GM19372 (cell line): Measurements from ENCODE around the gene ZNF497.
A peak's percentile ranks its signal among the peaks of the same experiment; 100 is the strongest.
"Not testable (repeated sequence)": the region's sequence is repeated elsewhere in the genome, so short reads cannot be mapped to it uniquely, and the experiment has no call there.

Source experiments
- ATAC-seq: cut with Tn5 transposase; IDR thresholded peaks from one replicate; pipeline ENCODE4 v1.9.1; 2021; ENCODE audit warnings: mild to moderate bottlenecking, low read depth, moderate library complexity; ENCODE audit not compliant: unreplicated experiment

ZNF497 gene

DNA sequence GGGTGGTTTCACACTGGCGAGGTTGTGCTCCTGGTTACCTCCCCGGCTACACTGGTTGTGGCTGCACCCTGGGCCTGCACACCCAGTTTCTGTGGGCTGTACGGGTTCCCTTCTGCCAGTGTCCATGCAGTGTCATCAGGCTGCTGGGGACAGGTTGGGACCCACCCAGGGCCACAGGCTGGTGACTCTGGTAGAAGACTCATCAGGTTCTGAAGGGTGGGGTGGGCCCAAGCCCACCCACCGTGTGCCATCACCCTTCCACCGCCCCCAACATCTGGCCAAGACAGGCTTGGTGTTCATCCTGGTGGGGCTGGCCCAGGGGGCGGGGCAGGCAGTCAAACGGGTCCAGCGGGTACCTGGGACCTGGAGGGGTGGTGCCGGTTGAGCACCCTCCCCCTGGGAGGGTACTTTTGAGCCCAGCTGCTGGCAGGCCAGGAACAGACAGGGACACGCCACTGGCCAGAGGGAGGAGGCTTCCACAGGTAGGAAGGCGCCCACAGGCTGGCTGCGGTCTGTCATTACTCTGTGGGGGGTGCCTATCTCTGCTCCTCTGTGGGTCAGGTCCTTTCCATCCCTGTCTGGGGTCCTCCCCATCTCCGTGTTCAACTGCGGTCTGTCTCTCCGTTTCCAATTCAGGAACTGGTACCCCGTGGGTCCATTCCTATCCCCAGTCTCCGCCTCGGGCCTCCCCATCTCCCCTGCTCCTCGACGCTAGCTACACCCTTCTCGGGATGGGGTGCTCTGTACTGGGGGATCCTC is 32.8 kb upstream of the ZNF497 start, which contains the start of gene RNF225:
TSS of gene RNF225 (plus strand) at position 437 of the 759 bp plus-strand sequence. CDS start 434 bp downstream, outside the sequence.
- no peak for ATAC-seq

DNA sequence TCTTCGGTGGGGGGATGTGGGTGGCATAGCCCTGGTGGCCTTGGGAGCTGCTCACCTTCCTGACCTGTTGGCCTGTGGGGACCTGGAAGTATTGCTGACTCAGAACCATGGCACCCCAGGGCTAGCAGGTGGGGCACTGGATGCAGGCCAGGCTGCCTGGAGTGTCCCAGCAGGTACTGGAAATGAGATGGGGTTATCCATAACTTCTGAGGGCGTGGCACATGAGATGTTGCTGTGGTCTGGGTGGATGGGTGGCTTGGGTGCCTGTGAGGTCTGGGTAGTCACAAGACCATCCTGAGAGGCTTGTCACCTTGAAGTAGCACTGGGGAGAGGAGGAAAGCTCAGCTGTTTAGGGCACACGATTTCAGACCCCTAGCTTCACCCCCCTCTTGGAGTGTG is 32.3 kb upstream of the ZNF497 start:
- ATAC-seq = no peak

DNA sequence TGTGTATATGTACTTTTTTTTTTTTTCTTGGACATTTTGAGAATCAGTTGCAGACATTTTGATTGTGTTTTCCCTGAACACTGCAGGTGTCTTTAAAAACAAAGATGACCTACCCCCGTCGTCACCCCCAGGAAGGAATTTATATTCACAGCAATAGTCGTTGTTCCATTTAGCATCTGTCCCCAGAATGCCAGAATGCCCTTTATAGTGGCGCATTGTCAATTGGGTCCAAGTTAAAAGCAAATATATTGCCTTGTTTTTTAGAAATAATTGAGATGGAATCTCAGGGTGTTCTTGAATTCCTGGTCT is 31.1 kb upstream of the ZNF497 start:
- no peak for ATAC-seq

DNA sequence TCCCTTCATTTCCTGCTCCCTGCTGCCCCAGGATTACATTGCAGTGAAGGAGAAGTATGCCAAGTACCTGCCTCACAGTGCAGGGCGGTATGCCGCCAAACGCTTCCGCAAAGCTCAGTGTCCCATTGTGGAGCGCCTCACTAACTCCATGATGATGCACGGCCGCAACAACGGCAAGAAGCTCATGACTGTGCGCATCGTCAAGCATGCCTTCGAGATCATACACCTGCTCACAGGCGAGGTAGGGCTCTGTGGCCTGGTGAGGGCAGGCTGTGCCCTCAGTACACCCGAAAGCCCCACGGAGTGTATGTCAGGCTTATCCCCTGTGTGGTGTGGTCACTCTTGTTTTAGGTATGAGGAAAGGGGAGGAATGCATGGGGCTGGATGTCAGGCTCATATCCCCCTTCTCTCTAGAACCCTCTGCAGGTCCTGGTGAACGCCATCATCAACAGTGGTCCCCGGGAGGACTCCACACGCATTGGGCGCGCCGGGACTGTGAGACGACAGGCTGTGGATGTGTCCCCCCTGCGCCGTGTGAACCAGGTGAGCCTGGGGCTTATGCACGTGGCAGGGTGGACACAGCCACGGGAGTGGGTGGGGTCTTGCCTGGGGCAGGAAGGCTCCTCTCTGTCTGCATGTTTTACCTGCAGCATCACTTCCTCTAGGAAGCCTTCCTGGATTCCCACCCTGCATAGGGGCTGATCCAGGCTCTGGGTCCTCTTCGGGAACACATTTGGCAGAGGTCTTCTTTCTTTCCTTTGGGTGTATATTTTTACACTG is 30.6 kb upstream of the ZNF497 start:
- no peak for ATAC-seq

DNA sequence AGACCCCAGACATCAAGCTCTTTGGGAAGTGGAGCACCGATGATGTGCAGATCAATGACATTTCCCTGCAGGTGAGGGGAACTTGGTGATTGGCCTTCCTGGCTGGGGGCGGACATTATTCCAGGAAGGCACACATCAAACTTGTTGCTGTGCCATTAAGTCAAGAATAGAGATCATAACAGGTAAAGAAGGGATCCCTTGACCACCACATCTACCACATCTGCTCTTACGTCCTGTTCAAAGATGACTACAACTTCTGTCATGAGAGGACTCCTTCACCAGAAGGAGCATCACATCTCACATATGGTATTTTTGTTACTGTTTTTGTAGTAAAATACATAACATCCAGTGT is 25.6 kb upstream of the ZNF497 start:
- no peak for ATAC-seq

DNA sequence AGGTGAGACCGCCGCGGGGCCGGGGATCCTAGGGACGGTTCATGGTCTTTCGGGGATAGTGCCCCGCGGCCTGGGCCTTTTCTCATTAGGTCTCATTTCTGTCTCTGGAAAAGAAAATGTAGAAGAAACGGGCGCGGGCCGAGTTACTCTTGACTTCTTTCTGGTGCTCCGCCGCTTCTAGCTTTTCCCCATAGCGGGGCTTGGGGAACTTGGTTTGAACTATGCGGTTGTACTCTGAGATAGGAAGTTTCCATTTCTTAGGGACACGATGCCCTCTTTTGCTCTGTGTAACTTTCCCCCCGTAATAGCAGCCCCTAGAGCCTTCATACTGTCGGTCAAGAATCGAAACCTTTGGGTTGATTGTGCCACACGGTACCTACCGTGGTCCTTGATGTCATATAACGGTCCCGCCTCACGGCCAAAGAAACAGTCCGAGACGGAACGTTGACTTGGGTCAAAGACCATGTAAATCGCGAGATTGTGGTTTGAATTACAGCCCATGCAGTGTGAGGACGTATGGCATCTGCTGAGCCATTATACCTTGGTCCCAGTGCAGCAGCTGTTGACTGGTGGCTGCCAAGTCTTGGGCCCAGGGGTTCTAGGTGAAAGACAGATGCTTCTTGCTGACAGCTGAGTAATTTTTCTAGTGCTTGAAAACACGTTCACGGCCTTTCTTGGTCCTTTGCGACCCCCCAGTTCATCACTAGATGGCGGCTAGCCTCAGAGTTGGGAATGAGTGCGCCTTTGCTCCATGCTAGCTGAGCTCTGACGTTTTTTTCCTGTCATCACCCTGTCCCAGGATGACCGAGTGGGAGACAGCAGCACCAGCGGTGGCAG is 25.0 kb upstream of the ZNF497 start:
- ATAC-seq = no peak

DNA sequence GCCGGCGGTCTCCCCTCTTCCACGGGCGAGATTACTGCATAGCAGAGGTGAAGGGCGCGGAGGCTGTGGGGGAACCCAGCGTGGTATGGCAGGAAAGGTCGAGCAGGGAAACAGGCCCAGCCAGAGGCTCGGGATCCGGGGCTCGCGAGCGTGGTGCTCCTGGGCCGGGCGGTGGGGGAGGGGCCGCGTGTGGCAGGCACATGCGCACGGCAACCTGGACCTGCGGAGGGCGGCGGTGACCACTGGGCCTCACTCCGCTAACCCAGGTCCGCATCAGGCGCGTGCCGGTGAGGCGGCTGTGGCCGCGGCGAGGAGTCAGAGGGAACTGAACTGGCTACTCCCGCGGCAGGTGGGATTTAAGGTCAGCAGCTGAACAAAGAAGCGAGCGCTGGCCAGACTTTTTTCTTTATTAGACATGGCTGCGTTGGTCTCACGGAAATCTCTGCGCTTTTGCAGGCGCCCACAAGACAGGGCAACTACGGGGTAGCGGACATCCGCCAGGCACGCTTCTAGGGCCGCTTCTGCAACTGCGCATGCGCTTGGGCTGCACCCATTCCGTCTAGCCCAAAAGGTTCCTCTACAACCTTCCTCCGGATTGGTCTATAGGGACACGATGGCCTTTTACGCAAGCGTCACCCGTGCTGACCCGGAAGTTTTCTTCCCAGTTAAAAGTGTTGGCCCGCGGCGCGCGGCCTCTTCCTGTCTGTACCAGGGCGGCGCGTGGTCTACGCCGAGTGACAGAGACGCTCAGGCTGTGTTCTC is 24.2 kb upstream of the ZNF497 start, which contains the start of gene RPS5:
TSS of gene RPS5 (plus strand) at position 694 of the 762 bp plus-strand sequence. CDS start 869 bp downstream, outside the sequence.
- ATAC-seq = peak; percentile 81

DNA sequence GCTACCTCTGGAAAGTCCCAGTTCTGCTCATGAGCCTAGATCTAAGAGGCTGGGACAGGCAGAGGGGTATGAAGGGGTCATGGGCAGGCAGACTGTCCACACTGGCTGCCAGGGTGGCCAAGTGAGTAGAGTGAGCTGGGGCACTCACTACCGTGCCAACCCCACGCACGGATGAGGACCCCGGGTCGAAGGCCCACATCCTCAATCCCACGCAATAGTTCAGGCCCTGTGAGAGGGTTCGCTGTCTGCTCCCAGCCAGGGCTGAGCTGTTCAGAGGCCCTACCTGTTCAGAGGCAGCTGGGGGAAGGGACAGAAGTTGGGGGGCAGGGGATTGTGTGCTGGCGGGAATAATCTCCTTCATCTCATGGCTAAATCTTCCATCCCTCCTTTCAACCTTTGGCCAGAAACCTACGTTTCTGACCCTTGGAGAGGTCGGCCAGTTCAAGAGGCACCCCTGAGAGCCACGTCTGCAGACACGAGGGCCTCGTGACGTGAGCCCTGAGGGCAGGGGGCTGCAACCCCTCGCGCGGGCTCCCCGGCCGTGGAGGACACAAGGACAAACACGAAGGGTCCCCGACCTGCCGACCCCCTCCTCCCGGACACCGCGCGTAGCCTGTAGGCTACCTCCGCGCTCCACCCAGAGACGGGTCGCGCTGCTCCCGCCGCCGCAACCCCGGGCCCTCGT is 23.5 kb upstream of the ZNF497 start:
- ATAC-seq = no peak

DNA sequence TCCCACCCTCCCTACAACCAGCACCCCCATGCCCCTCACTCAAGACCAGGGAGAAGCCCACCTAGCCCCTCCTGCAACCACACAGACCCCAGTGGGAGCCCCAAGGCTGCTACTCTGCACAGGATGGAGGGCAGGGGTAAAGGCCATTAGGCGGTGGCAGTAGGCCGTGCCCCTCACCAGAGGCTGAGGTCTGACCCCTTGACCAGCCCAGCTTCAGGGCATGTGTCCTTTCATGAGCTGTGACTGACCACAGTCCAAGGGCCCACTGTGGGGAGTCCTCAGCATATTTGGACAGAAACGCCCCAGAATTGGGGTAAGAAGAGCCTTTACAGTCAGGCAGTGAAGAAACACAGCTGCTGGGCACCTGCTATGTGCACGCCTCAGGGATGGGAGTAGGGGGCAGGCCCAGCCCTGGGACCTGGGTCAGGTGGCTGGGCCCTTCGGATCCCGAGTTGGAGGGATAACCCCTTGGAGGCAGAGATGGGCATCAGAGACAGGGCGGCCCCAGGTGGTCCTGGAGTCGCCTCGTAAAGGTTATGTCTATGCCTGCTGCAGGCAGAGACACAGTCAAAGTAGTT is 22.9 kb upstream of the ZNF497 start:
- ATAC-seq = no peak

DNA sequence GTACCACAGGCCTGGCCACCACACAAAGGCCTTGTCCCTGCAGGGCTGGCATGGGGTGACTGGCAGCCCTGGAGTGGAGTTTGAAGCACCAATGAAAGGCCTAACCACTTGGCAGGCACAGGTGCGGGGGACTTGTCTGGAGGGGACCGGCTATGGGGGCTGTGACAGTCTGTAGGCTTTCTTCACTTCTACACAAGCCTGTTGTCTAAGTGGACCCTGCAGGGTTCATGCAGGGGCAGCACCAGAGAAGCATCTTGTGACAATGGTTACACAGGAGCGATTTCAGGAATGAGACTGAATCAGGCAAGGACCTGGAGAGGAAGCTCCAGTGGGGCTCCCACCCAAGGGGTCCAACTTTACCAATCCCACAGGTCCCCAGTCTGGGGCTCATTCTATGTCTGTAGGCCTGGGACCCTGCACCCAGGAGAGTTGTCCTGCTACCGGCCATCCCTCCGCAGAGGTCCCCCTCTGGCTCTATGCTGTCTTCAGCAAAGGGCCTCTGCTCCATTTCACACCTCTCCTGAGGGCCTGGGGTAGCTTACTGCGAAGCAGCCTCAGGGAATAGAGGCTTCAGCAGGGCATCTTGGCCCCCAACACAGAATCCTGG is 20.5 kb upstream of the ZNF497 start:
- no peak for ATAC-seq

DNA sequence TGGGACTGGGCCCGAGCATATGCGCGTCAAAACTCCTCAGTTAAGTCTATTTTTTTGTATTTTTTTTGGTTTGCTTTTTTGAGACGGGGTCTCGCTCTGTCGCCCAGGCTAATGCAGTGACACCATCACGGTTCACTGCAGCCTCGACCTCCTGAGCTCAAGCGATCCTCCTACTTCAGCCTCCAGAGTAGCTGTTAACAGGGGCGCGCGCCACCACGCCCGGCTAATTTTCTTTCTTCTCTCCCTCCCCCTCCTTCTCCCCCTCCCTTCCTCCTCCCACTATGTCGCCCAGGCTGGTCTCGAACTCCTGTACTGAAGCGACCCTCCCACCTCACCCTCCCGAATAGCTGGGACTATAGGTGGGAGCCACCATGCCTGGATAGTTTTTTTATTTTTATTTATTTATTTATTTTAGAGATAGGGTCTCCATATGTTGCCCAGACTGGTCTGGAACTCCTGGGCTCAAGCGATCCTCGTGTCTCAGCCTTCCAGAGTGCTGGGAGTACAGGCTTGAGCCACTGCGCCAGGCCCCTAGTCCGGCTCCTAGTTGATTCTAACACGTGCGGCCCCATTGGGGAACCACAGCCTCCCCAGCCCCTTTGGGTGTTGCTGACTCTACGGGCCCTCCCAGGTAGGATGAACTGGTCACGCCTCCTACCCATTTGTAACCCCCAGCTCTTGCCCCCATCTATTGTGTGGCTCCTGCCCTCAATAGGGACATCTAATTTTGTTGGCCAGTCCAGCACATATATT is 19.1 kb upstream of the ZNF497 start:
- no peak for ATAC-seq

DNA sequence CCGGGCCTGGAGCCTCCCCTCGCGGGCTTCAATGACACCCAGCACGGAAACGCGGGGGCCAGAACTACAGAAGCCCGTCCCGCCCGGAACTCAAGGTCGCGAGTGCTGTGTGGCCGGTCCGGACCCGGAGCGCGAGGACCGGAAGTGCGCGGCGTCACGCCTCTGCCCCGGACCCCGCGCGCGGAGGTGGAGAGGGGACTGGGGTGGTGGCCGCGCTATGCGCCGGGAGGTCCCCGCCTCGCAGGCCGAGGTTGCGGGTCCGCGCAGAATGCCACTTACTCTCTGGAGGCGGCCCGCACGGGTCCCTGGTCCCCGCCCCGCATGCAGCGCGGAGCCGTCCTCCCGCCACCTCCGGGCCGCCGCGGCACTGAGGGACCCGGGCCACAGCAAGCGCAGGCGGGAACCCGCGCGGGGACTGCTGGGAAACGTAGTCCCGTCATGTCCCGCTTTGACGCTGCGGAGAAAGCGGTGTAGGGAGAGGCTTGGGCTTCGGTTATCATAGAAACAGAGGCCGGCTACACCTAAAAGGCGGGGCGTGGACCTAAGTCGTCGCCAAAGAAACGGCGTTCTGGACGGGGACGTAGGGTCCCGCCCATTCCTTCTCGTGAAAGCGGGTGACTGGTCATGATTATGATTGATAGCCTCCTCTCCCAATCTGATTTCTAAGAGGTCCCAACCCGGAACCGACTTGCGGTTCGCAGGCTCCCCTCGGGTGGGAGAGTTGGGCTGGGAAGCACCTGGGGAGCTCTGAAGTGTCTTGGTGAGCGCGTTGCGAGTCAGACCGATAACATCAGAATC is 18.3 kb upstream of the ZNF497 start, which contains the start of gene ZNF837:
TSS of gene ZNF837 (minus strand) at position 369 of the 798 bp plus-strand sequence. CDS start 11,698 bp downstream, outside the sequence.
- ATAC-seq = peak; percentile 86

DNA sequence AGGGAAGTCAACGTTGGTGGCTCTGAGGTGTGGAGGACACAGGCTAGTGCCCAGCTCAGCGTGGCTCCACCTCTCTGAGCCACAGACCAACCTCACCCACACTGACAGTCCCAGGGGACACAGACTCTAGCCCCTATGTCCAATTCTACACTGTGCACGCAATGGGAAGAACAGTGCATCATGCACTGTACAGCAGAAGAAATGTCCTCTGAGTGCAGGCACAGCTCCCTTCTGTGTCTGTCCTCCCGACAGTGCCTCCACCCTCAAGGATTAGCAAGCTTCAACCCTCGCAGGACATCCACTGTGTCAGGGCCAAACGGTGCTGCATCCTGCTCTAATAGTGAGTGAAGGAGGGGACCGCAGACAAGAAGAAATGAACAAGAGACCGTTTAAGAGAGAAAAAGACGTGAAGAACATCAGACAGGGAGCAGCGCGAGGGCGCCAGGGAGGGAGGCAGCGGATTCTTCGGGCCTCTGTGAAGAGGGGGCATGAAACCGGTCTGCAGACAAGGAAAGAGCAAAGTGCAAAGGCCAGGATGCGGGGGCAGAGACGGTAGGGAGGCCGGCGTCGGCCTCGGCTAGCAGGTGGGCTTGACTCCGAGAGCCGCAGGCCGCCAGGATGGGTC is 17.6 kb upstream of the ZNF497 start:
- no peak for ATAC-seq

DNA sequence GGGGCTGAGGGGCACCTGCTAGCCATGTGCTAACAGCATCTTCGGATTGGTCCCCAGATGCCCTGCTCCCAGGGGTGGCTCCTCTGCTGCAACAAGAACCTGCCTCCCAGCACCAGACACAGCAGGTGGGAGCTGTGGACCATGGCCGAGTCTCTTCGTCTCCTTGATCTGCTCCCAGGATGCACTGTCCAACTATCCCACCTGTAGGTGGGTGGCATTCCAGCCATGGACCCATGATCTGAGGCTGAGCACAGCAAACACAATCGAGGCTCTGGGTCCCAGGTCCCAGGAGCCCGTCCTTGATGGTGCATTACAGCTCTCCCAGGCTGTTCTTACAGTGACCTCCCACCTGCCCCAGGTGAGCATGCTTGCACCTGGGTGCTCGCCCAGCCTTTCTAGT is 16.7 kb upstream of the ZNF497 start:
- ATAC-seq = no peak

DNA sequence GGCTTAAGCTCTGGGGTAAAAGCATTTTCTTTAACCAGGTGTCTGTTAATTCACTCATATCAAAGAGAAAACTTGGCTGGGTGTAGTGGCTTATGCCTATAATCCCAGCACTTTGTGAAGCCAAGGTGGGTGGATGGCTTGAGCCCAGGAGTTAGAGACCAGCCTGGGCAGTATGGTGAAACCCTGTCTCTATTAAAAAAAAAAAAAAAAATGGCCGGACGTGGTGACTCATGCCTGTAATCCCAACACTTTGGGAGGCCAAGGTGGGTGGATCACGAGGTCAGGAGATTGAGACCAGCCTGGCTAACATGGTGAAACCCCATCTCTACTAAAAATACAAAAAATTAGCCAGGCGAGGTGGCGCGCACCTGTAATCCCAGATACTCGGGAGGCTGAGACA is 14.2 kb upstream of the ZNF497 start:
- not testable (repeated sequence) for ATAC-seq

DNA sequence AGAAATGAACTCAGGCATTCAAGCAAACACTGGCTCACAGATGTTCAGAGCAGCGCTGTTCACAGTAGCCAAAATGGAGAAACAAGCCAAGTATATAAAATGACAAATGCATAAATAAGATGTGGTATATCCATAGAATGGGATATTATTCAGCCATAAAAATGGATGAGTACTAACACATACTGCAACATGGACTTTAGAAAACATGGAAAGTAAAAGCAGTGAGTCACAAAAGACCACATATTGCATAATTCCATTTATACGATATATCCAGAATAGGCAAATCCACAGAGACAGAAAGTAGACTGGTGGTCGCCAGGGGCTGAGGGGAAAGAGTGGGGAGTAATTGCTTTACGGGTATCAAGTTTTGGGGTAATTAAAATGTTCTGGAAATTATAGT is 11.6 kb upstream of the ZNF497 start:
- ATAC-seq = no peak
